Measurements from ENCODE around the gene BRAF. TPM values are rescaled to one million over a fixed set of nuclear protein-coding genes. Genes with fewer than 3 reads are reported as not detected.

The BRAF gene
- total and polyA plus RNA-seq, 2 donors from 2014 or later, result 8.0 to 43.9 TPM

DNA sequence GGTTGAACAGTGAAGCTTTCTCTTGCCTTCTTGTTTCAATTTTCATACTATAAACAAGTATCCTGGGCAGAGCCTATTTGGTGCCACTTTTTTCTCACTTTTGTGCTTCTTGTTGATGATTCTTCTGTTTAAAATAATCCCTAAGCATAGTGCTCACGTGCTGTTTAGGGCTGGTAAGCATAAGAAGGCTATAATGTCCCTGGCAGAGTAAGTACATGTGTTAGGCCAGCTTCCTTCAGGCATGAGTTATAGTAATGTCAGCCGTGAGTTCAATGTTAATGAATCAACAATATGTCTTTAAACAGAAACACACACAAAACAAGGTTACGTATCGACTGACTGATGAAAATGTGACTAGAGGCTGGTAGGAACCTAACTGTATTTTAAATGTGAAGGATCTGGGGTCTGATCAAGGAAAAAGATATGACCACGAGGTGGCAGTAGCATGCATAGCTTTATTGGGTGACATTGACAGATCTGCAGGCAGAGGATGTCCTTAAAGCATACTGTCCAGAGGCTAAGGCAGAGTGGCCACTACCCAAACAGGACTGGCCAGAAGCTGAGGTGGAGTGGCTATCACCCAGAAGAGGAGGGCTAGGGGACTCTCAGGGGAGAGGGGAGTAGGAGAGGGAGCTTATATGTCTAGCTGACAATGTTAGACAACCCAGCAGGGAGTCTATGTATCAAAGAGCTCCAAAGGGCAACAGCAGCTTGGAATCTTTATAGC is 113.7 kb downstream of the BRAF start:
- Histone ChIP-seq H3K36me3 (ENCODE audit: control insufficient read depth in 2 of 3, insufficient read depth in 3 of 3, low read length in 3 of 3) (no peaks in the 10 kb centered on the region), H3K27ac (ENCODE audit: low read depth in 2 of 2, low read length in 2 of 2) (no peak overlapping the region), H3K9ac (ENCODE audit: low read length in 3 of 3) (no peak overlapping the region), H3K4me3 (ENCODE audit: low read length in 3 of 3) (no peak overlapping the region), H3K4me1 (ENCODE audit: control insufficient read depth in 2 of 3, insufficient read depth in 2 of 3, low read depth in 1 of 3, low read length in 3 of 3) (no peaks in the 10 kb centered on the region), H3K9me3 (ENCODE audit: control insufficient read depth in 2 of 3, insufficient read depth in 1 of 3, low read length in 3 of 3) (no peaks in the 10 kb centered on the region), H3K27me3 (ENCODE audit: control insufficient read depth, insufficient read depth, low read length) (no peaks in the 10 kb centered on the region)
- no peak for FAIRE-seq
- TF ChIP-seq, protein P1, sequence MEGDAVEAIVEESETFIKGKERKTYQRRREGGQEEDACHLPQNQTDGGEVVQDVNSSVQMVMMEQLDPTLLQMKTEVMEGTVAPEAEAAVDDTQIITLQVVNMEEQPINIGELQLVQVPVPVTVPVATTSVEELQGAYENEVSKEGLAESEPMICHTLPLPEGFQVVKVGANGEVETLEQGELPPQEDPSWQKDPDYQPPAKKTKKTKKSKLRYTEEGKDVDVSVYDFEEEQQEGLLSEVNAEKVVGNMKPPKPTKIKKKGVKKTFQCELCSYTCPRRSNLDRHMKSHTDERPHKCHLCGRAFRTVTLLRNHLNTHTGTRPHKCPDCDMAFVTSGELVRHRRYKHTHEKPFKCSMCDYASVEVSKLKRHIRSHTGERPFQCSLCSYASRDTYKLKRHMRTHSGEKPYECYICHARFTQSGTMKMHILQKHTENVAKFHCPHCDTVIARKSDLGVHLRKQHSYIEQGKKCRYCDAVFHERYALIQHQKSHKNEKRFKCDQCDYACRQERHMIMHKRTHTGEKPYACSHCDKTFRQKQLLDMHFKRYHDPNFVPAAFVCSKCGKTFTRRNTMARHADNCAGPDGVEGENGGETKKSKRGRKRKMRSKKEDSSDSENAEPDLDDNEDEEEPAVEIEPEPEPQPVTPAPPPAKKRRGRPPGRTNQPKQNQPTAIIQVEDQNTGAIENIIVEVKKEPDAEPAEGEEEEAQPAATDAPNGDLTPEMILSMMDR (IDR thresholded peaks at IDR 0.05; ENCODE audit: borderline replicate concordance, extremely low read depth, insufficient read depth), result peak; percentile 72
- intact Hi-C loops (cut with DNase I), result loop anchor here (10.0 kb wide), 1 partner anchor 204 kb away; the partner anchor contains the start of gene MRPS33
- peak in 4 of 5 donors; percentile 51 to 87 (median 78) for DNase-seq

DNA sequence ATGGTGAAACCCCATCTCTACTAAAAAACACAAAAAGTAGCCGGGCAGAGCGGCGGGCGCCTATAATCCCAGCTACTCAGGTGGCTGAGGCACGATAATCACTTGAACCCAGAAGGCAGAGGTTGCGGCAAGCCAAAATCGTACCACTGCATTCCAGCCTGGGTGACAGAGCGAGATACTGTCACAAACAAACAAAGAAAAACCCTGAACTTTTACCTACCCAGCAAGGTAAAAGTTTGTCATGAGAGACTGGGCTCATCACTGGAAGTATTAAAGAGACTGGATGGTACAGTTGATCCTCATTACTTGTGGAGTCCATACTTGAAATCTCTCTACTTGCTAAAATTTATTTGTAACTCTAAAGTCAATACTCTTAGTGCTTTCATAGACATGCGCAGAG is 114.3 kb downstream of the BRAF start:
- FAIRE-seq (no peak), DNase-seq (no peak)
- intact Hi-C loops (cut with DNase I), result loop anchor here (10.0 kb wide), 1 partner anchor 204 kb away; the partner anchor contains the start of gene MRPS33

DNA sequence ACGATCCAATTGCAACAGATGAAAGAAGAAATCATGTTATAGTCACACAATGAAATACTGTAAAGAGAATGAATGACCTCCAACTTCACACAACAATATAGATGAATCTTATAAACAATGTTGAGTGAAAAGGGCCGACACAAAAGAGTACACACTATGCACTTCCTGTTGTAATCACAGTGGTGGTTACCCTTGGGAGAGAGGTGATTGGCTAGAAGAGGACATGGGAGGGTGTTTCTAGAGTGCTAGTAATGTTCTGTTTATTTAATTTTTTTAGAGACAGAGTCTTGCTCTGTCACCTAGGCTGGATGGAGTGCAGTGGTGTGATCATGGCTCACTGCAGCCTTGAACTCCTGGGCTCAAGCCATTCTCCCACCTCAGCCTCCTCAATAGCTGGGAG is 145.8 kb downstream of the BRAF start:
- DNase-seq (no peak), FAIRE-seq (no peak)
- Histone ChIP-seq H3K27ac (ENCODE audit: low read depth in 2 of 2, low read length in 2 of 2) (no peak overlapping the region), H3K27me3 (ENCODE audit: control insufficient read depth, insufficient read depth, low read length) (no peaks in the 10 kb centered on the region), H3K9me3 (ENCODE audit: control insufficient read depth in 2 of 3, insufficient read depth in 1 of 3, low read length in 3 of 3) (no peaks in the 10 kb centered on the region), H3K36me3 (ENCODE audit: control insufficient read depth in 2 of 3, insufficient read depth in 3 of 3, low read length in 3 of 3) (peaks cover 4 to 21% (median 17%) of the 10 kb centered on the region in 3 donors), H3K9ac (ENCODE audit: low read length in 3 of 3) (no peak overlapping the region), H3K4me1 (ENCODE audit: control insufficient read depth in 2 of 3, insufficient read depth in 2 of 3, low read depth in 1 of 3, low read length in 3 of 3) (no peaks in the 10 kb centered on the region), H3K4me3 (ENCODE audit: low read length in 3 of 3) (no peak overlapping the region)
- TF ChIP-seq, protein P1 (IDR thresholded peaks at IDR 0.05; ENCODE audit: borderline replicate concordance, extremely low read depth, insufficient read depth), result no peak
- intact Hi-C loops (cut with DNase I), result no loop called here

More for the DNA sequence above, 114.3 kb downstream of the BRAF start:
- TF ChIP-seq, protein P1 (IDR thresholded peaks at IDR 0.05; ENCODE audit: borderline replicate concordance, extremely low read depth, insufficient read depth), result no peak
- no peak overlapping the region for H3K27ac ChIP-seq (ENCODE audit: low read depth in 2 of 2, low read length in 2 of 2)
- H3K9ac ChIP-seq (ENCODE audit: low read length in 3 of 3), result no peak overlapping the region
- no peak overlapping the region for H3K4me3 ChIP-seq (ENCODE audit: low read length in 3 of 3)
- H3K9me3 ChIP-seq (ENCODE audit: control insufficient read depth in 2 of 3, insufficient read depth in 1 of 3, low read length in 3 of 3), result no peaks in the 10 kb centered on the region
- no peaks in the 10 kb centered on the region for H3K4me1 ChIP-seq (ENCODE audit: control insufficient read depth in 2 of 3, insufficient read depth in 2 of 3, low read depth in 1 of 3, low read length in 3 of 3)
- no peaks in the 10 kb centered on the region for H3K27me3 ChIP-seq (ENCODE audit: control insufficient read depth, insufficient read depth, low read length)
- H3K36me3 ChIP-seq (ENCODE audit: control insufficient read depth in 2 of 3, insufficient read depth in 3 of 3, low read length in 3 of 3), result no peaks in the 10 kb centered on the region
